Gastrocnemius medialis (tissue), 4 donors: Measurements from ENCODE around the gene KCNIP1. TPM values are rescaled to one million over a fixed set of nuclear protein-coding genes. Genes with fewer than 3 reads are reported as not detected.

ENCODE experiments used
- ATAC-seq, 2 donors: fragments of 150-250 bp; one replicate each; pipeline ENCODE4 v1.9.1; 2016
- DNase-seq, 2 donors: peaks; one replicate each; pipeline ENCODE4 v3.0.0-alpha.2; 2019
- H3K27ac ChIP-seq, 4 donors: fragments of 200-600 bp; sonication (generic); 1 replicate in 1 of 4; 2 replicates in 3 of 4; pipeline ENCODE4 v1.5.1; 2016 to 2018; ENCODE audit warnings: mild to moderate bottlenecking in 2 of 4, moderate library complexity in 1 of 4
- H3K27me3 ChIP-seq, 3 donors: fragments of 200-600 bp; sonication (generic) in 2 of 3; 1 replicate in 1 of 3; 2 replicates in 2 of 3; pipeline versions ENCODE4 v1.5.1 to v1.6.0; 2016 to 2019; ENCODE audit warnings: mild to moderate bottlenecking in 1 of 3, moderate library complexity in 1 of 3
- H3K36me3 ChIP-seq, 2 donors: fragments of 200-600 bp; sonication (generic) in 1 of 2; one replicate each; pipeline ENCODE4 v1.5.1; 2017 to 2018
- H3K4me1 ChIP-seq, 2 donors: fragments of 200-600 bp; sonication (generic) in 1 of 2; one replicate each; pipeline ENCODE4 v1.5.1; 2016 to 2017; ENCODE audit warnings: mild to moderate bottlenecking in 2 of 2
- H3K4me3 ChIP-seq, 4 donors: fragments of 200-600 bp; sonication (generic) in 3 of 4; 1 replicate in 1 of 4; 2 replicates in 3 of 4; pipeline ENCODE4 v1.5.1; 2016 to 2019; ENCODE audit warnings: mild to moderate bottlenecking in 2 of 4
- H3K9me3 ChIP-seq, 3 donors: fragments of 200-600 bp; sonication (generic) in 2 of 3; 1 replicate in 1 of 3; 2 replicates in 2 of 3; pipeline ENCODE4 v1.5.1; 2016 to 2019
- CTCF ChIP-seq, 5 experiments: fragments of 450-650 bp in 3 of 5; fragments of 200-600 bp in 2 of 5; sonication (generic) in 2 of 5; IDR thresholded peaks in 4 of 5; conservative IDR thresholded peaks in 1 of 5; 1 replicate in 4 of 5; 2 replicates in 1 of 5; pipeline ENCODE4 v1.5.1; 2016 to 2019; ENCODE audit warnings: antibody characterized with exemption in 5 of 5, mild to moderate bottlenecking in 3 of 5, moderate library complexity in 3 of 5
- POLR2A ChIP-seq, 2 donors: fragments of 450-650 bp; IDR thresholded peaks; one replicate each; pipeline ENCODE4 v1.6.1; 2017; ENCODE audit warnings: antibody characterized with exemption in 2 of 2, mild to moderate bottlenecking in 2 of 2, moderate library complexity in 2 of 2
- in situ Hi-C, 4 donors: fragments of 200-750 bp; cut with MboI; loops; one replicate each; pipeline versions ENCODE4 v1.15.0 to v1.8.0; 2017; ENCODE audit warnings: low sequenced_read_pairs in 4 of 4
- intact Hi-C: fragments of 100-400 bp; cut with DNase I; formaldehyde crosslinking; loops from one replicate; pipeline ENCODE4 v1.15.1; 2023; ENCODE audit warnings: low total_unique reads
- total RNA-seq, 4 donors: library from RNA; depleted of rRNA; stranded (reverse); fragments of >200 nt; gene quantifications; one replicate each; pipeline versions ENCODE4 v1.1.0 to v1.2.3, GENCODE V29; 2016

The KCNIP1 gene
- total RNA-seq, 4 donors from 2014 or later = not detected

- Histone ChIP-seq H3K27me3 (no peaks in the 10 kb centered on the region), H3K4me1 (no peaks in the 10 kb centered on the region), H3K36me3 (no peaks in the 10 kb centered on the region), H3K9me3 (no peaks in the 10 kb centered on the region), H3K27ac (no peak overlapping the region), H3K4me3 (no peak overlapping the region)
- TF ChIP-seq CTCF (IDR thresholded peaks at IDR 0.05 in 4 of 5, conservative IDR thresholded peaks at IDR 0.05 in 1 of 5) = no peak
- TF ChIP-seq POLR2A (IDR thresholded peaks at IDR 0.05) = no peak
- in situ Hi-C loops (no loop called here), intact Hi-C loops (no loop called here)
- ATAC-seq (no peak), DNase-seq (no peak)
Measured at GRCh38 chr5:170642066-170642735, 138.4 kb downstream of the KCNIP1 start.

GRCh38 chr5:170642776-170643436 lies 139.1 kb downstream of the KCNIP1 start:
- in situ Hi-C loops (no loop called here), intact Hi-C loops (no loop called here)
- Histone ChIP-seq H3K4me1 (no peaks in the 10 kb centered on the region), H3K4me3 (no peak overlapping the region), H3K27ac (no peak overlapping the region), H3K9me3 (no peaks in the 10 kb centered on the region), H3K36me3 (no peaks in the 10 kb centered on the region), H3K27me3 (no peaks in the 10 kb centered on the region)
- ATAC-seq (no peak), DNase-seq (no peak)
- no peak for TF ChIP-seq POLR2A (IDR thresholded peaks at IDR 0.05)

GRCh38 chr5:170643591-170643990 lies 139.8 kb downstream of the KCNIP1 start:
- no peaks in the 10 kb centered on the region for H3K9me3 ChIP-seq
- no peak for DNase-seq
- ATAC-seq = no peak
- TF ChIP-seq CTCF (IDR thresholded peaks at IDR 0.05 in 4 of 5, conservative IDR thresholded peaks at IDR 0.05 in 1 of 5) = no peak
- no peak for TF ChIP-seq POLR2A (IDR thresholded peaks at IDR 0.05)
- intact Hi-C loops (no loop called here), in situ Hi-C loops (no loop called here)
- H3K4me3 ChIP-seq = no peak overlapping the region
- no peaks in the 10 kb centered on the region for H3K27me3 ChIP-seq
- no peak overlapping the region for H3K27ac ChIP-seq
- H3K4me1 ChIP-seq = no peaks in the 10 kb centered on the region
- no peaks in the 10 kb centered on the region for H3K36me3 ChIP-seq

- Histone ChIP-seq H3K4me1 (no peaks in the 10 kb centered on the region), H3K9me3 (no peaks in the 10 kb centered on the region), H3K36me3 (no peaks in the 10 kb centered on the region), H3K27me3 (peaks cover 0 to 3% (median 0%) of the 10 kb centered on the region in 3 donors), H3K4me3 (no peak overlapping the region), H3K27ac (no peak overlapping the region)
- in situ Hi-C loops = no loop called here
- intact Hi-C loops = no loop called here
- ATAC-seq = no peak
- TF ChIP-seq POLR2A (IDR thresholded peaks at IDR 0.05) = no peak
- TF ChIP-seq CTCF (IDR thresholded peaks at IDR 0.05 in 4 of 5, conservative IDR thresholded peaks at IDR 0.05 in 1 of 5) = no peak
- no peak for DNase-seq
Measured at GRCh38 chr5:170644501-170644900, 140.7 kb downstream of the KCNIP1 start.

- intact Hi-C loops = no loop called here
Measured at GRCh38 chr5:170648541-170648940, 144.7 kb downstream of the KCNIP1 start.

More at GRCh38 chr5:170648541-170648940, 144.7 kb downstream of the KCNIP1 start:
- DNase-seq = no peak
- peaks cover 0 to 9% (median 0%) of the 10 kb centered on the region in 3 donors for H3K27me3 ChIP-seq
- no peaks in the 10 kb centered on the region for H3K9me3 ChIP-seq
- H3K27ac ChIP-seq = no peak overlapping the region
- no peak overlapping the region for H3K4me3 ChIP-seq
- in situ Hi-C loops = no loop called here
- TF ChIP-seq CTCF (IDR thresholded peaks at IDR 0.05 in 4 of 5, conservative IDR thresholded peaks at IDR 0.05 in 1 of 5) = no peak
- no peak for TF ChIP-seq POLR2A (IDR thresholded peaks at IDR 0.05)
- H3K36me3 ChIP-seq = no peaks in the 10 kb centered on the region
- no peak for ATAC-seq
- no peaks in the 10 kb centered on the region for H3K4me1 ChIP-seq
